GM18507 (cell line): ENCODE results near the gene PIK3R2.
"Not testable (repeated sequence)": the region's sequence is repeated elsewhere in the genome, so short reads cannot be mapped to it uniquely, and the experiment has no call there.

Experiments used
- DNase-seq: peaks from one replicate; pipeline ENCODE4 v3.0.0; 2011; ENCODE audit warnings: low read depth; ENCODE audit not compliant: insufficient read length; ENCODE audit errors: extremely low spot score
- FAIRE-seq: peaks from 2 replicates; lab custom pipeline; 2011; peaks lifted over from hg19 to GRCh38; lab: Jason Lieb, UNC

The PIK3R2 gene

GRCh38 chr19:18194554-18195238 is 41.7 kb downstream of the PIK3R2 start:
- FAIRE-seq (peak; percentile 46), DNase-seq (no peak)

DNA sequence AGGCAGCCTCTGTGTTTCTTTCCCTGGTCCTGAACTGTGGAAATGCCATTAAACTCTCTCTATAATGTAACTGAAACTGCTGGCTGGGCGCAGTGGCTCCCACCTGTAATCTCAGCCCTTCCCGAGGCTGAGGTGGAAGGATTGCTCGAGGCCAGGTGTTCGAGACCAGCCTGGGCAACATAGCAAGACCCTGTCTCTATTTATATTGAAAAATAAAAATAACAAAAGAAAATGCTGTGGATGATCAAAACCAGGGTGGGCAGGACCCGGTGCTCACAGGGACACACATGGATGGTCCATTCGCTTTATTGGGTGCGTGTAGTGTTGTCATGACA is 43.5 kb downstream of the PIK3R2 start:
- DNase-seq = no peak
- FAIRE-seq = no peak

- no peak for DNase-seq
- no peak for FAIRE-seq
Measured at GRCh38 chr19:18197306-18197705, 44.3 kb downstream of the PIK3R2 start.

DNA sequence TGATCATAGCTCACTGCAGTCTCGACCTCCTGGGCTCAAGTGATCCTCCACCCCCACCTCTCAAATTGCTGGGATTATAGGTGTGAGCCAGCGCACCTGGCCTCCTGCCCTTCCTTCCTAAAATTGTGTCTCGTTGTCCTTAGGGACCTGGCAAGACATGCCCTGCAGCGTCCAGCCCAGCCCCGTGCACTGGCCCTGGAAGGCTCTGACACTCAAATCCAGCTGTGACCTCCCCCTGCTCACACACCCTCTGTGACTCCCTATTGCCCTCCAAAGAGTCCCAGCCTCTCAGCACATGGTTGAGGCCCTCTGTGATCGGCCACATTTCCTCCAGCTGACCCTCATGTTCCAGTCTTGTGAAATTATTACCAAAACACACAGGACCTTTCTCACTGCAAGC is 45.0 kb downstream of the PIK3R2 start:
- DNase-seq (no peak), FAIRE-seq (no peak)

- DNase-seq (no peak), FAIRE-seq (no peak)
Measured at GRCh38 chr19:18198374-18198773, 45.4 kb downstream of the PIK3R2 start.

- no peak for FAIRE-seq
- no peak for DNase-seq
Measured at GRCh38 chr19:18202397-18202777, 49.4 kb downstream of the PIK3R2 start.

DNA sequence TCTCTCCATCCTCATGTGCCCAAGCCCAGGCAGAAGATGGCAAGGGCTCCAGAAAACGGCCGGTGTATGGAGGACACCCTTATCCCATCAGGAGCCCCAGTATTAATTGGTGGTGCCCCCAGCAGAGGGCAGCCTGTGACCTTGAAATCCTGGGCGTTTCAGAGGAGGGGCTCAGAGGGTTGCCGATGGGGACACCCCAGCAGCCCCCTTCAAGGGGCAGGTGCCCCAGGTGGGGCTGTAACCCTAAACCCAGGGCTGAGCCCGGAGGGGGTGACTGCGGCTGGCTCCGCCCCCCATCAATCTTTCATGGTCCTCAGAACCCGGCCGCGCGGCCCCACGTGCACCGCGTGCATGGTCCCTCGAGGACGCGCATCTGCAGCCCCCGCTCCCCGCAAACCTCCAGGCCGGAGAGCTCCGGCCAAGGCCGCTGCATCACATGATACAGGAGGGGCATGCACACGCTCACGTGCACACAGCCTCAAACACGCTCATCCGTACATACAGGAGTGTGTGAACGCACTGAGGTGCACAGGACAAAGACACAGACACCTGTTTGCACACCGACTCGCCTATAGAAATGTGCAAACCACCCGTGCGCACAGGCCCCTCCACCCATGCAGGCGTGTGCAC is 49.9 kb downstream of the PIK3R2 start:
- DNase-seq (no peak), FAIRE-seq (no peak)

- FAIRE-seq = no peak
- DNase-seq = no peak
Measured at GRCh38 chr19:18203408-18203862, 50.5 kb downstream of the PIK3R2 start.

DNA sequence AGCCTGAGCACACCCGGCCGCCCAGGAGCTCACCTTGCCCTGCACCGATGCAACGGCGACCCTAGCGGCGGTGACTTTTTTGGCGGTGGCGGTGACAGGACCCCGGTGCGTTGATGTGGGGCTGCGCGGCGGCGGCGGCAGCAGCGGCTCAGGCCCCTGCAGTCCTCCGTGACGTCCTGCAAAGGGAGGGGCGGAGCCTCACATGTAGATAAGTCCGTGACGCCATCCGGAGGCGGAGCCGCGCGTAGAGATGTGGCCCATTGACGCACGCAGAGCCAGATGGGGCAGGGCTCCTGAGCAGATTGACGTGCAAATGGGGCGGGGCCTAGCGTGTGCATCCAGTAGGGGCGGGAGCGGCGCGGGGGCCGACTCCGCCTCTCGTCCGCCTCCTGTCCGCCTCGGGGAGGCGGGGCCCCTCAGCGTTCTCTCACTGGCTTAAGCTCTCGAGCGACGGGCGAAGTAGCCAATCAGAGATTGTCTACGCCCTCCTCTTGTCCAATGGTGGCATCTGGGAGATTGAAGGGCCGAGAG is 51.0 kb downstream of the PIK3R2 start, which contains the start of gene RAB3A:
RAB3A (minus strand) TSS at position 180 of the 531 bp plus-strand sequence. CDS start 1,302 bp downstream, outside the sequence.
- peak; percentile 95 for DNase-seq
- FAIRE-seq = peak; percentile 100

- FAIRE-seq (no peak), DNase-seq (no peak)
Measured at GRCh38 chr19:18204394-18205199, 51.6 kb downstream of the PIK3R2 start.

DNA sequence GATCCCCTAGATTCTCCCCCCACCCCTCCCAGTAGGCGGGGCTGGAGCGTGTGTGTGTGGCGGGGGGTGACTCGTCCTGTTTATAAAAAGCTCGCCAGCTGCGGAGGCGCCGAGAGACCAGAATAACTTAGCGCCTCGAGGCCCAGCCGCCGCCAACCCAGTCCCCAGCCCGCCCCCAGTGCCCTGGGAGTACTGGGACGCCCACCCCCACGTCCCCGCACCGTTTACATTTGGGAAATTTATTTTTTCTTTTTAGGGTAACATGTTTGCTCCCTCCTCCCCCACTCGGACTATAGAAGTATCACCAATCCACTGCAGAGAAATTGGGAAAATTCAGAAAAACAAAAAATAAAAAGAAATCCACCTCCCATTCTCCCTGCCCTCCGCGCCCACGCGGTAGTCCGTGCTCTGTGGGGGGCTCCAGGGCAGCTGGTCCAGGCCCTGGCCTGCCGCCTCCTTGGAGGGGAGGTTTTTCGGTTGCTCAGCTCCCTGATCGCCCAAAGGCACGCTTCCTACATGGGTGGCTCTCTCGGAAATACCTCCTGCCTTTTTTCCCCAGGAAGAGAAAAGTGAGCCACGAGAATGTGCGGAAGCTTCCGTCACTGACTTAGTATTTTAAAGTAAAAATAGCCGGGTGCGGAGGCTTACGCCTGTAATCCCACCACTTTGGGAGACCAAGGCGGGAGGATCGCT is 52.4 kb downstream of the PIK3R2 start:
- DNase-seq (no peak), FAIRE-seq (no peak)

DNA sequence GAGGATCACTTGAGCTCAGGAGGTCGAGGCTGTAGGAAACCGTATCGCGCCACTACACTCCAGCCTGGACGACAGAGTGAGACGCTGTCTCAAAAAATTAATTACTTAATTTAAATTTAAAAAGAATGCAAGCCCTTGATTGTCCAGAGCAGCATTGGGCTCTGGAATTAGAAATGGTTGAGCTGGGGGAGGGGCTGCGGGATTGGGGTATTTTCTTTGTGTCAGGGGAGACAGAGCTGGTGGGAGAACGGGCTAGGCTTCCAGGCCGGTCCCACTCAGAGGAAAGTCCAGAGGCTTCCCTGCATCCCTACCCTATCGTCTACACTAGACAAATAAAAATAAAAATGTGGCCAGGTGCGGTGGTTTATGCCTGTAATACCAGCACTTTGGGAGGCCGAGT is 53.1 kb downstream of the PIK3R2 start:
- DNase-seq (no peak), FAIRE-seq (no peak)

DNA sequence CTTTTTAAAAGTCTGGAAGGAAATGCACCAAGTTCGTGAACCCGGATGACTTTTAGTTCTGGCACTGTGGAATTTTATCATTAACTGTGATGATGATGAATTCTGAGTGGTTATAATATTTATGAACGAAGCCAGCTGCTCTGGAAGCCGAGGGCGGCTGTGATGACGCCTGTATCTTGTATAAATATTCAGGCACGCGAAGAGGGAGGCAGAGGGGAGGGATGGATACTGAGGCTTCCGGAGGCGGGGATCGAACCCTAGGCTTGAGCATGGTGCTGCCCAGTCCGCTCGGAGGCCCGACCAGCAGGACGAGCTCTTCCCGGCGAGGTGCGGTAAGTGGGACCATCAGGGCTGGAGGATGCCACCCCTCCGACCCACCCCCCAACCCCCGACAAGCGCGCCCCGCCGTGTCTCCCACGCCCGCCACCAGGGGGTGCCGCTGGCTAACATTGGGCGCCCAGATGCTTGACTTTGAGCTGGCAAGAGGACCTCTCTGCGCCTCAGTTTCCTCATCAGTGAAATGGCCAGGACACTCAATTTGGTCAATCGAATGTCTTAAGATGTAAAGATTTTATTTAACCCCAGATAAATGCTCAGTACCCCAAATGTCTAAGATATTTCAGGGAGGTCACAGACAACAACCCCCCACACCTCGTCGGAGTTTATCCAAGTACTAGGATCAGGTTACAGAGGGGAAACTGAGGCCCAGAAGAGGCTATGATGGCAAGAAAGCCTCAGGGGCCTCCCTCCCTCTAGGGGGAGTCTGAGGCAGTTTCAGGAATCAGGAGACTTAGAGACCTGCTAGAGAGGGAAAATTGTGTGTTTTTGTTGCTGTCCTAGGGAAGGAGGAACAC is 55.4 kb downstream of the PIK3R2 start:
- DNase-seq = no peak
- no peak for FAIRE-seq

DNA sequence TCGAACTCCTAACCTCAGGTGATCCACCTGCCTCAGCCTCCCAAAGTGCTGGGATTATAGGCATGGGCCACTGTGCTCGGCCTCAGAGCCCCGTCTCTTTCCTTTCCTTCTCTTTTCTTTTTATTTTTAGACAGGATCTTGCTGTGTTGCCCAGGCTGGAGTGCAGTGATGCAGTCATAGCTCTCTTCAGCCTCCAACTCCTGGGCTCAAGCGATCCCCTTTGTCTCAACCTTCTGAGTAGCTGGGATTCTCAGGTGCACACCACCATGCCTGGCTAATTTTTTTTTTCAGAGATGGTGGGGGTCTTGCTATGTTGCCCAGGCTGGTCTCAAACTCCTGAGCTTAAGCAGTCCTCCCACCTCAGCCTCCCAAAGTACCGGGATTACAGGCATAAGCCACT is 56.9 kb downstream of the PIK3R2 start:
- FAIRE-seq, DNase-seq: not testable (repeated sequence)

GRCh38 chr19:18211683-18212082 is 58.7 kb downstream of the PIK3R2 start:
- DNase-seq = no peak
- no peak for FAIRE-seq

DNA sequence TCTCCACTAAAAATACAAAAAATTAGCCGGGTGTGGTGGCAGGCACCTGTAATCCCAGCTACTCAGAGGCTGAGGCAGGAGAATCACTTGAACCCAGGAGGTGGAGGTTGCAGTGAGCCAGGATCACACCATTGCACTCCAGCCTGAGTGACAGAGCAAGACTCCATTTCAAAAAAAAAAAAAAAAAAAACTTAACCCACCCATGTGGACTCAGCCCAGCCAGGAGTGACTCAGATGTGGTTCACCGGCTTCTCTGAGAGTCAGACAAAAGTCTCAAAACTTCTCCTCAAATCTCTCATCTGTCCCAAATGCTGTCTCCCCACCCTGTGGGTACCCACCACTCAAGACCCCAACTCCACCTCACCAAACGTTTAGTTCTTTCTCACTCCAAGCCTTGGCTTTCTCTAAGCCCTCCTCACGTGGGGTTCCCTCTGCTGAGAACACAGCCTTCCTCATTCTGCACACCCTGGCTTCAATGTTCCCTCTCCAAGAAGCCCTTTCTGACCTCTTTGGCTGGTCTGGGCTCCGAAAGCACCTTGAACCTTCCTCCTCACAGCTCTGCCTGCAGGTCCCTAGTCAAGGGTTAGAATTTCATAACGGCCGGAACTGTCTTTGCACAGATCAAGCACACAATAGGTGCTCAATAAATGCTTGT is 61.9 kb downstream of the PIK3R2 start:
- FAIRE-seq = no peak

DNA sequence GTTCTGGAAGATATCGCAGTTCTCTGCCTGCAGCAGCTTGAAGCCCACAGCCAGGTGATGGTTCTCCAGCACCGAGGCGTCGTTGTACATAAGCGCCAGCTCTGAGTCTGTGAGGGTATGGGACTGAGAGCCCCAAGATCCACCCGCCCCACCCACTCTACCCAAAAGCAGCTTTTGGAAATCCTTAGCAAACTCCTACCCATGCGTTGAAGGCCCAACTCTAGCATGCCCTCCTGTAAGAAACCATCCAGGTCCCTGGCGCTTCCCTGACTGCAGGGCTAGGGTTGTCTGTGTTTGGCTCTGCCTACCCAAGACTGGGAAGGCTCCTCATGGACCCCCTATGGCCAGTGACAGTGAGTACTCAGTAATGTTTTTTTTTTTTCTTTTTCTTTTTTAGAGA is 63.8 kb downstream of the PIK3R2 start:
- DNase-seq (no peak), FAIRE-seq (no peak)

More for the DNA sequence above, 61.9 kb downstream of the PIK3R2 start:
- no peak for DNase-seq

GRCh38 chr19:18218159-18218558 is 65.2 kb downstream of the PIK3R2 start:
- DNase-seq = no peak
- FAIRE-seq = no peak
